Glutamatergic neuron (in vitro differentiated cells): Measurements from ENCODE around the gene UQCRQ. TPM values are rescaled to one million over a fixed set of nuclear protein-coding genes. Genes with fewer than 3 reads are reported as not detected.

Experiments used
- DNase-seq: peaks from one replicate; pipeline ENCODE4 v3.0.0; 2022
- H3K27ac Mint-ChIP-seq: one replicate; pipeline ENCODE4 v1.8.0; 2020; ENCODE audit warnings: mild to moderate bottlenecking, mixed read lengths, inconsistent platforms; ENCODE audit not compliant: unreplicated experiment
- H3K27me3 Mint-ChIP-seq: one replicate; pipeline ENCODE4 v1.8.0; 2020; ENCODE audit warnings: mild to moderate bottlenecking, moderate library complexity, mixed read lengths, inconsistent platforms; ENCODE audit not compliant: unreplicated experiment
- H3K36me3 Mint-ChIP-seq: one replicate; pipeline ENCODE4 v1.8.0; 2020; ENCODE audit warnings: mild to moderate bottlenecking, mixed read lengths, inconsistent platforms; ENCODE audit not compliant: unreplicated experiment
- H3K4me1 Mint-ChIP-seq: one replicate; pipeline ENCODE4 v1.8.0; 2020; ENCODE audit warnings: mild to moderate bottlenecking, low read depth, mixed read lengths, inconsistent platforms; ENCODE audit not compliant: unreplicated experiment
- H3K4me3 Mint-ChIP-seq: one replicate; pipeline ENCODE4 v1.8.0; 2020; ENCODE audit warnings: mild to moderate bottlenecking, mixed read lengths, inconsistent platforms; ENCODE audit not compliant: unreplicated experiment
- H3K9me3 Mint-ChIP-seq: one replicate; pipeline ENCODE4 v1.8.0; 2020; ENCODE audit warnings: mild to moderate bottlenecking, moderate library complexity, mixed read lengths, inconsistent platforms; ENCODE audit not compliant: unreplicated experiment
- CTCF ChIP-seq: fragments of 200-600 bp; sonication (generic); IDR thresholded peaks from one replicate; pipeline ENCODE4 v1.5.0; 2021; ENCODE audit not compliant: partially characterized antibody, unreplicated experiment
- long read RNA-seq: library from polyadenylated mRNA; unstranded; transcript quantifications from one replicate; pipeline ENCODE4 v2.0.0, GENCODE V29; 2020; ENCODE audit not compliant: unreplicated experiment
- total RNA-seq: library from RNA; stranded (reverse); fragmentation: NEBNext Ultra II Directional; extraction: Animal tissue kit (Norgen Biotek cat#: 25700); gene quantifications from one replicate; pipeline ENCODE4 v1.2.1, GENCODE V29; 2021; ENCODE audit not compliant: unreplicated experiment

UQCRQ gene
- 163 TPM for total RNA-seq
- long read RNA-seq, transcript UQCRQ-202 (3 exons, 429 nt), result minor isoform, 13 of 104 reads
- long read RNA-seq, transcript UQCRQ-203 (3 exons, 839 nt), result major isoform, 64 of 104 reads
- long read RNA-seq, transcript UQCRQ-201 (2 exons, 586 nt), result minor isoform, 15 of 104 reads
- long read RNA-seq, partial matches to known transcripts, result 0 of 104 reads
- long read RNA-seq, other reads (novel, unspliced or antisense), result 9 of 104 reads

GRCh38 chr5:132866342-132867045 lies at the start of gene UQCRQ, which contains the start of gene GDF9:
Gene UQCRQ (plus strand): TSS chr5:132866642. CDS start chr5:132866882, 240 bp downstream.
Gene GDF9 (minus strand): TSS chr5:132866469. CDS start chr5:132864533, 1,936 bp downstream.
- no peak for TF ChIP-seq CTCF
- peak; percentile 93 for DNase-seq
- Mint-ChIP-seq H3K27ac (peak within 1 kb of the TSS; percentile 97), H3K9me3 (peaks cover 8% of the 10 kb centered on the region), H3K27me3 (peaks cover 3% of the 10 kb centered on the region), H3K36me3 (no peaks in the 10 kb centered on the region), H3K4me3 (peak within 1 kb of the TSS; percentile 96), H3K4me1 (peaks cover 11% of the 10 kb centered on the region)

- peaks cover 12% of the 10 kb centered on the region for H3K27me3 Mint-ChIP-seq
- H3K4me3 Mint-ChIP-seq, result no peak overlapping the region
- peaks cover 8% of the 10 kb centered on the region for H3K9me3 Mint-ChIP-seq
- no peak for TF ChIP-seq CTCF
- H3K4me1 Mint-ChIP-seq, result peaks cover 4% of the 10 kb centered on the region
- peaks cover 10% of the 10 kb centered on the region for H3K36me3 Mint-ChIP-seq
- H3K27ac Mint-ChIP-seq, result no peak overlapping the region
- no peak for DNase-seq
Measured at GRCh38 chr5:132817011-132817410, 49.4 kb upstream of the UQCRQ start.

- no peak overlapping the region for H3K4me3 Mint-ChIP-seq
- peaks cover 11% of the 10 kb centered on the region for H3K27me3 Mint-ChIP-seq
- H3K9me3 Mint-ChIP-seq, result peaks cover 2% of the 10 kb centered on the region
- TF ChIP-seq CTCF, result no peak
- no peak overlapping the region for H3K27ac Mint-ChIP-seq
- peaks cover 3% of the 10 kb centered on the region for H3K4me1 Mint-ChIP-seq
- H3K36me3 Mint-ChIP-seq, result no peaks in the 10 kb centered on the region
- DNase-seq, result no peak
Measured at GRCh38 chr5:132819468-132819867, 47.0 kb upstream of the UQCRQ start.

- Mint-ChIP-seq H3K9me3 (peaks cover 4% of the 10 kb centered on the region), H3K27ac (no peak overlapping the region), H3K4me1 (peaks cover under 1% of the 10 kb centered on the region), H3K4me3 (no peak overlapping the region), H3K27me3 (peaks cover 9% of the 10 kb centered on the region), H3K36me3 (no peaks in the 10 kb centered on the region)
- TF ChIP-seq CTCF, result peak; percentile 98
- peak; percentile 96 for DNase-seq
Measured at GRCh38 chr5:132820162-132820754, 46.2 kb upstream of the UQCRQ start.
